NCI-H524 treated with DMSO at 0.1 percent for 48 hours (cell line): ENCODE measurements around the gene ETV3L.
"Not testable (repeated sequence)": the region's sequence is repeated elsewhere in the genome, so short reads cannot be mapped to it uniquely, and the experiment has no call there.

Experiments
- DNase-seq: peaks from one replicate; lab custom pipeline; 2025; lab: John Stamatoyannopoulos, UW

The ETV3L gene

DNA sequence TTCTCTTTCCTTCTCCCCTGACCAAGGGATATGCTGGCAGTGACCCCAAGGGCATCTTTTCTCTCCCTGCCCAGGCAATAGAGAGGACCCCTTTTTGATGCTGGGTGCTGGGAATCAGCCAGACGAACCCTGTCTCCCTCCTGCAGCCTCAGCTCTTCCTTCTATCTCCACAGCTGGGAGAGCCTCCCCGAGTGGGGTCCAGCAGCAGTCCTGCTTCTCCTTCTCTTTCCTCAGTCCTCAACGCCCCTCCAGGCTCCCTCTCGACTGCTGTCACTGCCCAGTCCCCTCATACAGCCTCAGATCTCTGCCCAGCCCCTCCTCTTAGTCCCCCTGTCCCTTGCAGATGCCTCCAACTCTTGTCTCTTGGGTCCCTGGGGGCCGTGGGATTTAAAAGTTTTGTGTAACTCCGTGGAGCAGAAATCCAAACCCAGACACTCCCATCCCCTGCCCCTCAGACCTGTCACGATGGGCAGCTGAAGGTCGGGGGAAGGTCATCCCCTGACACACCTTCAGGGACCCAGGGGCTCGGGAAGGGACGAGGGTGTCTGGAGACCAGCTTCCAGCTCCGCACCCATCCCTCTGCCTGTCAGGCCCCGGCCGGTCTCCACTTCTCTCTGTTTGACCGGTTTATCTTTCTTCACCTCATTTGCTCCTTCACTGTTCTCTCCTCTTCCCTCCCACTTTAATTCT is 5.8 kb upstream of the ETV3L start:
- DNase-seq: no peak

DNA sequence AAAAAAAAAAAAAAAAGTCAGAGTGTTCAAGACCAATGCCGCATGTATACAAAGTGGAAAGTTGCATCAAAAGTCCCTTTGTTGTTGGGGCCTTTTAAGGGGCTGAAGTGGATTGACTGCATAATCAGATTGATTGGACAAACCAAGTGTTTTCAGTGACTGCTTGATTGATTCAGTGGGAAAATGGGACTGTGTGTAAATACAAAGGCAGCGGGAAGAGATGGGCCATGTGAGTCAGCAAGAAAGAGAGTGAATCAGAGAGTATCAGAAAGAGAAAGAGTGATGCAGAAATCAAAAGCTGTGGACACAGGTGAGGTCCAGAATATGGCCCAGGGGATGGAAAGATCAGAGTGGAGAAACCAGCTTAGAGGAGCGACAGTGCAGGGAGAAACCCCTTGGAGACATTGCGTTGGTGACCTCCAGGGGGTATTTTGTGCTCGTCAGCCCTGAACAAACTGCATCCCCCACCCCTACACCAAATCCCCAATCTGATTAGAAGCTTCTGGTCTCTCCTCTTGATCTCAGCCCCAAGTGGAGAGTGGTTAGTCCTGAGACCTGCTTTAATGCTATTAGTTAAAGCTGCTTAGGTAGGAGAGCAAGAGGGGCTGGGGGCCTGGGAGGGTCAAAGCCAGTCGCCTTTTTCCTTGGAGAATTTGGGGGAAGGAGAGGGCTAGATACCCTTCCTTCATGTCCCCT is 5.1 kb upstream of the ETV3L start:
- no peak for DNase-seq

DNA sequence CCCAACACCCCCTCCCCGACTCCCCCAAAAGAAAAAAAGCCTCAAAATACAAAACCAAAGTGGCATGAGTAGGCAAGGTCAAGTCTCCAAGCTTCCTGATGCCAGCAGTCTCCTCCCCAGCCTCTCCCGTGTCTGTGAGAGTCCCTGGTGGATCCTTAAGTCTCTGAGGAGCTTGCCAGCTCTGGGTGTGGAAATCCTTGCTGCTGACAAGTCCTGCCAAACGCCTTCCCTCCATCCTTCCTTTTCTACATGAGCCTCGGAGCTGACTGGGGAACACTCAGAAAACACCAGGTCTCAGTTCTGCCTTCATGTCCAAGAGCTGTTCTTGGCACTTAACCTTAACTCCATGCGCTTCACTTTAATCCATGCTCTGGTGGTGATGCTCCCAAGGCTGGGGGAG is 3.7 kb upstream of the ETV3L start:
- DNase-seq: no peak

- no peak for DNase-seq
Measured at GRCh38 chr1:157101149-157101548, 1.5 kb upstream of the ETV3L start.

GRCh38 chr1:157098987-157099632 is 498 bp downstream of the ETV3L start:
- DNase-seq: not testable (repeated sequence)

GRCh38 chr1:157098519-157098918 is 1.1 kb downstream of the ETV3L start:
- no peak for DNase-seq

DNA sequence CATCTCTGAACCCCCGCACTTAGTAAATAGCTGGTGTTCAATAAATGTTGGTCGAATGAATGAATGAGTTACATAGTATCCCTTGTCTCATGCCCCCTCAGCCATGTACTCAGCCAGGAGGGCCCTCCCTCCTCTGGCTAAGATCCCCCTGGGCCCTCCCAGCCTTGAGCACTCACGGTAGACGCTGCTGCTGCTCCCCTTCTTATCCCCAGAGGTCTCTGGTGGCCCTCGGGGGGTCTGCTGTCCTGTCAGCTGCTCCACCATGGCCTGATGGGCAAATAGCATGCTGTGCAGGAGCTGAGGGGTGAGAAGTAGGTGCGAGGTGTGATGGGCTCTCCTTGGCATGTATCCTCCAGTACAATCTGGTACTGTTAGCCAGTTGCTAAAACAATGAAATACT is 1.9 kb downstream of the ETV3L start:
- DNase-seq: no peak

DNA sequence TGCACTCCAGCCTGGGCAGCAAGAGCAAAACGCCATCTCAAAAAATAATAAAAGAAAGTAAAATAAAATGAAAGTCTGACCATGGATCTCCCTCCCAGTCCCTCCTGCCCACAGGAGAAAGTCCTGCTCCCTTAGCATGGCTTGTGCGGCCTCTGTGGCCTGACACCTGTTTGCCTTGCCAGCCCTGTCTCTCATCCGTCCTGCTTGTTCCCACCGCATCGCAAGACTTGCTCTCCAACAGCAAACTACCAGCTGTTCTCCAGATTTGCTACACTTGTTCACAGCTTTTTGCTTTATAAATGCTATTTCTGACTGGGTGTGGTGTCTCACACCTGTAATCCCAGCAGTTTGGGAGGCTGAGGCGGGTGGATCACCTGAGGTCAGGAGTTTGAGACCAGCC is 2.7 kb downstream of the ETV3L start:
- DNase-seq: no peak

DNA sequence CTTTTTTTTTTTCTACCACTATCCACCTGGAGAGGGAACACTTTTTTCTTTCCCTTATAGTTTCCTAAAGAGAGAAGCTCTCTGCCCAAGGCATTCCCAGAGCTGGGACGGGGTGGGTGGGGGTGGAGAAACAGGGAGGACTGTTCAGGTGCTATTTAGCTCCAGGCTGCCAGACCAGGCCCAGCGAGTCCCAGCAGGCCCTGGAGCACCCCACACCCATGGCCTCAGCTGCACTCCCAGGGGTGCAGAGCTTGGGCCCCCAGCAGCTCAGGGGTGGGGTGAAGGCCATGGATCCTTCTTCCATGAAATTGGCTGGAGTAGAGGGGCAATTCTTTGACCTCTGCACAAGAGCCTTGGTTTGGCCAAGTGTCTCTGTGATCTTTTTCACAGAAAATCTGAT is 4.1 kb downstream of the ETV3L start:
- DNase-seq: no peak

DNA sequence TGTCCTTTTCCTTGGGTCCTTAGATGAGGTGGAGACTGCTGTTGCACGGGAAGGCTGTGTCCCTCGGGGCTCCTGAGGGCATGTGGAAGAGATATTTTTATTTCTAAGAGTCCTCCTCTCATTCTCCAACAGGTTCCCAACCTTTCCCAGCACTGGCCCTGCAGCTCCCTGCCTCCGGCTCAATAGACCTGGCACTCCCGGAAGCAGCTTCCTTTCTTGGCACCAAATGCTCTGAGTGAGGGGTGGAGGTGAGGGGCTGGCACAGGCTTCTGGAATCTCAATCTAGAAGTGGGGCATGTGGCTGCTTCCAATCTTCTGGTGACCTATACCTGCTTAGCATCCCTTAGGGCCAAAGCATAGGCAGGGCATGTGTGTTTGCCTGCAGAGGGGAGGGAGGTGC is 4.5 kb downstream of the ETV3L start:
- DNase-seq: no peak

- DNase-seq: no peak
Measured at GRCh38 chr1:157092831-157093230, 6.8 kb downstream of the ETV3L start.

DNA sequence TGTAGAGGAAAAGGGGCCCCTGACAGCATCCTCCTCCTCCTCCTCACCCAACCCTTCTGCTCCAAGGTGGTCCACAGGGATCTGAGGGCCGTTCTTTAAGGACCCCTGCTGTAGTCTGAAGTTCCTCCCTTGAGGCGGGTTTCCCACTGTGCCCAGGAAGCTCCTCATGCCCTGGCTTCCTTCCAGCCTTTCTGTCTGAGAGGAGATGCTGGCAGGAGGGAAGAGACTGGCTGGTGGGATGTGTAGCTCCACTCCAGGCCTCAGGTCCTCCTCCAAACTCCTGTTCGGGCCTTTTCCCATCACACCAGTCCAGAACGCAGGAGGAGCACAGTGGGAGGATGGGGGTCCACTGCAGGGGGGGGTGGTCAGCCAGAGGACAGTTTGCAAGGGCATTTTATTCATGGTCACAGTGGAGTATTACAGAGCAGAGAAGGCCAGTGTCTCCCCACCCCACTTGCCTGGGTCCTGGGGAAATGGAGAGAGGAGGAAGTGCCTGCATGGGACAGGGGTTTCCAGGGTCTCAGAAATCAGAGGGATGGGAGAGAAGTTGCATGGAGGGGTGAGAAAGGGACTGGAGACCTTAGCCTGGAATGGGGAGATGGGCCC is 7.8 kb downstream of the ETV3L start:
- no peak for DNase-seq

DNA sequence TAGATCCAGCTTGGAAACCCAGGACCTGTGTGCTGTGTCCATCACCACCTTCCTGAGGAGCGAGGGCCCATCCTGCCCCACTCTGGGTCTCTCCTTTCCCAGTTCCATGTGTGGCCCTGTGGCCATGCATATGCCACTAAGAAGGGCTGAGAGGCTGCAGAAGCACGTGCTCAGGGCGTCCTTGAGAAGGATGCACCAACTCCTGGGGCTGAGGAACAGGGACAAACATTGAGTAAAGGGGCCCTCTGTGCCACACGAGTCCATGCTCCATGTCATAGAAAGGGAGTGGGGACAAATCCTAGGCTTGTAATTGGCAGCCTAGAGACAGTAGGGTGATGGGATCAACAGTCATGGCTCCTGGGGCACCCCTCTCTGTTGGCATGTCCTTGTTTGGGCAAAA is 8.4 kb downstream of the ETV3L start:
- no peak for DNase-seq

GRCh38 chr1:157090771-157091170 is 8.8 kb downstream of the ETV3L start:
- no peak for DNase-seq

GRCh38 chr1:157090196-157090647 is 9.4 kb downstream of the ETV3L start:
- no peak for DNase-seq

DNA sequence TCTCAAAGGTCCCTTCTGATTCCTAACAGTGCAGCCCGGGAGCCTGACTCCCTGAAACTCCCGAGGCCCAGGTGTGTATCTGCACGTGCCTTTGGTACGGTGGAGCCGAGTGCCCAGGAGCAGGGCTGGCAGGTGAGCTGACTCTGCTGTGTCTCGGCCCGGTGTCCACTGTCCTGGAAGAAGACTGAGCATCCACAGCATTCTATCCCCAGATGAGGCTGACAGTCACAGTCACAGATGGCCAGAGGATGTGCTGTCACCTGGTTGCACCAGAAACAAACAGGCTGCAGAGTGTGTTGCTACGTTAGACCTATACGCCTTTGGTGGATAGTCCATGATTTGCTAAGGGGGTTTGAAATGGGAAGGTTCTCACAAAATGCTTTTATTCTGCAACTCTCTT is 9.8 kb downstream of the ETV3L start:
- DNase-seq: no peak

- DNase-seq: no peak
Measured at GRCh38 chr1:157088607-157089006, 11.0 kb downstream of the ETV3L start.

DNA sequence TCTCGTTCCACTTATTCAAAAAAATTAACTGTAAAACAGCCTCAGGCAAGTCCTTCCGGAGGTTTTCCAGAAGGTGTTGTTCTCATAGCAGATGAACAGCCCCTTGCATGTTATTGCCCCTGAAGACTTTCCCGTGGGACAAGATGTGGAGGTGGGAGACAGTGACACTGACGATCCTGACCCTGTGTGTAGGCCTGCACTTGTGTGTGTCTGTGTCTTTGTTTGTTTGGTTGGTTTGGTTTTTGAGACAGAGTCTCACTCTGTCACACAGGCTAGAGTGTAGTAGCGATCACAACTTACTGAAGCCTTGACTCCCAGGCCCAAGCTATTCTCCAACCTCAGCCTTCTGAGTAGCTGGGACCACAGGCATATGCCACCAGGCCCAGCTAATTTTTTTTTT is 12.6 kb downstream of the ETV3L start:
- no peak for DNase-seq

GRCh38 chr1:157086299-157086698 is 13.3 kb downstream of the ETV3L start:
- DNase-seq: no peak

GRCh38 chr1:157085421-157085820 is 14.2 kb downstream of the ETV3L start:
- no peak for DNase-seq

GRCh38 chr1:157084720-157085119 is 14.9 kb downstream of the ETV3L start:
- DNase-seq: no peak

DNA sequence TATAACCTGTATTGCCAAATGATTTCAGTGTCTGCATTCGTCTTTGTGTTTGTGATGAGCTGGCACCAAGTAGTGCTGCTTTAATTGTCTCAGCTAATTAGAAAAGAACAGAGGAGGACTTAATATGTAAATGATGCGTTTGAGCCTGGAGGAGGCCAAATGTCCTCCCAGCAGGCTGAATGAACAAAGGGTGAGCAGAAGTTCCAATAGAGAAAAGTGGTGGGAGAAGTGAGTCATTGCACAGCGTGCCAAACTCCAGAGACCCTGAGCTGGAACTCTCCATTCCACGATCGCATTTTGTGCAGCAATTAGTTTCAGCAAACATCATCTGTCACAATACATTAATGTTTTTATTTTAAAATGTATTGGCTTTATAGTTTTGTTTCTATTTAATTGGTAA is 17.9 kb downstream of the ETV3L start:
- DNase-seq: no peak

DNA sequence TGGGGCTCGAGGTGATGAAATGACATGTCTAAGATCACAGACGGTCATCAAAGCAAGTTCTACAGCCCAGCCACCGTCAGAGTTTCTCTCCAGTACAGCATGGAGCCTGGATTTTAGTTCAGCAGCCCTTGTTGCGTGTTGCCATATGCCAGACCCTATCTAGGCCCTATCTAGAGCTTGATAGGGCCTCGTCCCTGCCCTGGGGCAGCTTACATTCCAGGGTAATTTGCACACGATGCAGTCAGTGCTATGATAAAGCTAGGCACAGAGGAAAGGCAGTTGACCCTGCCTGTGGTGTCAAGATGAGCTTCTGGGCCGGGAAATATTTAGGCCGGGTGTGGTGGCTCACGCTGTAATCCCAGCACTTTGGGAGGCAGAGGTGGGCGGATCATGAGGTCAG is 18.9 kb downstream of the ETV3L start:
- DNase-seq: no peak
